Brain microvascular endothelial cell (primary cell): ENCODE results near the gene TTC9.

Experiments used
- DNase-seq: peaks from one replicate; pipeline ENCODE4 v3.0.0-alpha.2; 2020
- H3K27ac ChIP-seq: fragments of 250-450 bp; sonication (Bioruptor Pico); 2 replicates; pipeline ENCODE4 v1.5.1; 2020; ENCODE audit warnings: mild to moderate bottlenecking, moderate library complexity
- H3K27me3 ChIP-seq: fragments of 250-450 bp; sonication (Bioruptor Pico); replicated peaks from 2 replicates; pipeline ENCODE4 v1.5.1; 2020; ENCODE audit warnings: mild to moderate bottlenecking
- H3K36me3 ChIP-seq: fragments of 250-450 bp; sonication (Bioruptor Pico); replicated peaks from 2 replicates; pipeline ENCODE4 v1.5.1; 2020; ENCODE audit warnings: mild to moderate bottlenecking
- H3K4me3 ChIP-seq: 2 replicates; pipeline ENCODE4 v1.5.1; 2011; ENCODE audit warnings: low read depth, mild to moderate bottlenecking, control low read depth, low read length, moderate library complexity
- in situ Hi-C: cut with HindIII; loops from 2 replicates; pipeline ENCODE4 v1.10.0; 2017; ENCODE audit warnings: low sequenced_read_pairs, low pct_ligation_motif_present
- TF ChIP-seq, protein P1 (sequence below): IDR thresholded peaks from 2 replicates; pipeline ENCODE4 v1.5.1; 2011; ENCODE audit warnings: low read depth, mild to moderate bottlenecking, moderate library complexity, low read length, control low read depth, inconsistent platforms; ENCODE audit errors: missing control alignments

TTC9 gene

DNA sequence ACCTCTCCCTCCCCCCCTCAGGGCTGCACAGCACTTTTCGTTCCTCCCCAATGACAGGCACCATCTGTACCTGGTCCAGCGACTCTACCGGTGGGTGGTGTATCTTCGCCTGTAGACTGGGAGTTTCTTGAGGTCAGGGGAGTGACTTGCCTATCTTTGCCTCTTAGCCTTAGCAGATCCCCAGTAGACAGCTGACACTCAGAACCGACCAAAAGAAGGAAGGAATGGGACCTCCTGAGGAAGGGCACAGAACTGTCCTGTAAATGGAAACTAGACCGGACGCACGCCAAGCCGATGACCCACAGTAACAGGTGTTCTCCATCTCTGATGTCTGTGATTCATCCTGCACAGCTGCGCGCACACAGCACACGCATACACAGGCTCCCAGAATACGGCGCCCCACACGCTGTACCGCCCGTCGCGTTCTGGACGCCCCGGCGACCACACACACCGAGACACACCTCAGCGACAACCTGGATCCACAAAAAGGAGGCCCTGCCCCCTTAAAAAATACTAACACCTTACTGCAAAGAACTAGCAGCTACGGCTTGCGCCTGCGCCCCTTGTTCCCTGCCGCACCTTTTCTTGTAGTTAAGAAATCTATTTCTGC lies 673 bp upstream of the TTC9 start:
- Histone ChIP-seq H3K27me3 (peaks cover 34% of the 10 kb centered on the region), H3K36me3 (no peaks in the 10 kb centered on the region), H3K27ac (no peak overlapping the region), H3K4me3 (peak overlapping the region; percentile 54)
- in situ Hi-C loops = no loop called here
- TF ChIP-seq, protein P1, sequence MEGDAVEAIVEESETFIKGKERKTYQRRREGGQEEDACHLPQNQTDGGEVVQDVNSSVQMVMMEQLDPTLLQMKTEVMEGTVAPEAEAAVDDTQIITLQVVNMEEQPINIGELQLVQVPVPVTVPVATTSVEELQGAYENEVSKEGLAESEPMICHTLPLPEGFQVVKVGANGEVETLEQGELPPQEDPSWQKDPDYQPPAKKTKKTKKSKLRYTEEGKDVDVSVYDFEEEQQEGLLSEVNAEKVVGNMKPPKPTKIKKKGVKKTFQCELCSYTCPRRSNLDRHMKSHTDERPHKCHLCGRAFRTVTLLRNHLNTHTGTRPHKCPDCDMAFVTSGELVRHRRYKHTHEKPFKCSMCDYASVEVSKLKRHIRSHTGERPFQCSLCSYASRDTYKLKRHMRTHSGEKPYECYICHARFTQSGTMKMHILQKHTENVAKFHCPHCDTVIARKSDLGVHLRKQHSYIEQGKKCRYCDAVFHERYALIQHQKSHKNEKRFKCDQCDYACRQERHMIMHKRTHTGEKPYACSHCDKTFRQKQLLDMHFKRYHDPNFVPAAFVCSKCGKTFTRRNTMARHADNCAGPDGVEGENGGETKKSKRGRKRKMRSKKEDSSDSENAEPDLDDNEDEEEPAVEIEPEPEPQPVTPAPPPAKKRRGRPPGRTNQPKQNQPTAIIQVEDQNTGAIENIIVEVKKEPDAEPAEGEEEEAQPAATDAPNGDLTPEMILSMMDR = no peak
- DNase-seq = no peak

DNA sequence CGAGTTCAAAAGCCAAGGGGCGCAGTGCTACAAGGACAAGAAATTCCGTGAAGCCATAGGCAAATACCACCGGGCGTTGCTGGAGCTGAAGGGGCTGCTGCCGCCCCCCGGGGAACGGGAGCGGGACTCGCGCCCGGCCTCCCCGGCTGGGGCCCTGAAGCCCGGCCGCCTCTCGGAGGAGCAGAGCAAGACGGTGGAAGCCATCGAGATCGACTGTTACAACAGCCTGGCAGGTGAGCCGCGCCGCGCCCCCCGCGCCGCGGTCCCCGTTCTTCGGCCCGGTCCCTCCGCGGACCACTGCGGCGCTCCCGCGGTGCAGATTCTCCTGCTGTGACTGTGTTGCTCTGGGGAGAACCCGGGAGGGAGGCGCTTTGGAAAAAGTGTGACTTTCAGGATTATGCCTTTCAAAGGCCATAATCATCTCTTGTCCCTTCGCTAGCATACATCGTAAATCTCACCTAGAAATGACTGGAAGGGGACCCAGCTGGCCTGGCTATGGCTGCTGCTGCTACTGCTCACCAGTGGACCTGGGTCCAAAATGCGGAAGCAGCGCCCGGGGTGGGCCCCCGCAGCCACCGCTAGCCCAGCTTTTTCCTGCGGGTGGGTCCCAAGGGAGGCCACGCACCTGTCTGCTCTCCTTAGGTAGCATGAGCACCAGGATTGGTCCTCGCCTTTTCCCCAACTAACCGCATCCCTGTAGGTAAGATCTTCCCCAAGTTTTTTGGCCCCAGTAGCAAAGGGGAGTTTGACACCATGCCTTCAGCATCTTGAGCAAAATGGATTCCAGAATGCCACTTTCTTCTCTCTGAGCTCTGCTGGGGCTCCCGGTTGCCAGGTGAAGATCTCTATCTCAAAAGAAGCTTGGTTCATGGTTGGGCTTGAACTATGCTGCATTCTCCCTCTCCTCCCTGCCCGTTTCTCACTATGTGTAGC lies 853 bp downstream of the TTC9 start:
- no peaks in the 10 kb centered on the region for H3K36me3 ChIP-seq
- no peak overlapping the region for H3K27ac ChIP-seq

DNA sequence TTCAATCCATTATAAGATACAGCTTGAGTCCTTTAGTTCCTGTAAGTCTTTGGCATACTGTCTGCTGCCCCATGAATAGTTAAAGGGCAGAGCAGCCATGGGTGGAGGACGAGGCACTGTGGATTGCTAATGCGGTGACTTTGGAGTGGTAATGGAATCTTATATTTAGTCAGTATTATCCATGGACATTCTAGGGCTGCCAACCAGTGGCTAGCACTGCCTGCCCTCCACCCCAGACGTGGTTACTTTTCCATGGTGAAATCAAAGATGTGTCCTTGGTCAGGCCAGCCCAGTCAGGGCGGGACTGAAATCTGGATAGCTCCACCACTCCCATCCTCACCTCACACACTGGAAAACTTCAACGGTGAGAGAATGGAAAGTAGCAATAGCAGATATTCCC lies 2.3 kb downstream of the TTC9 start:
- no peak overlapping the region for H3K4me3 ChIP-seq
- TF ChIP-seq, protein P1 = no peak
- no peaks in the 10 kb centered on the region for H3K36me3 ChIP-seq
- peaks cover 34% of the 10 kb centered on the region for H3K27me3 ChIP-seq
- DNase-seq = no peak
- in situ Hi-C loops = no loop called here
- no peak overlapping the region for H3K27ac ChIP-seq

More for the DNA sequence above, 853 bp downstream of the TTC9 start:
- DNase-seq = no peak
- TF ChIP-seq, protein P1 = no peak
- Histone ChIP-seq H3K27me3 (peaks cover 34% of the 10 kb centered on the region), H3K4me3 (peak overlapping the region; percentile 43)
- in situ Hi-C loops = no loop called here

DNA sequence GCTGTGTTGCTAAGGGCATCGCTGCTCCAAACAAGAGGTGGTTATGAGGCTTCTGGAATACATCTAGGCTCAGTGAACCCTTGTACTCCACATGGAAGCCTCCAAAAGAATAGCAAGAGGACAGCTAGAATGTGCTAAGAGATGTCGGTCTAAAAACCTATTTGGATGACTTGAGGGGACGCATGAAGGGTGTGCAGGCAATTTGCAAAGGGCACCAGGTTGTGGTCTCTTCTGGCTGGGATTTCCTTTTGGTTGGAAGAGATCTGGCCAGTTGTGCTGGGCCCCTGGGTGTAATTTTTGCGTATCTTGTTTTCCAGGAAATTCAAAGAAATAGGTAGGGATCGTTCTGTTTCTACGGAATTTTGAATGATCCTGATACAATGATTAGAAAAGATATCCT lies 4.2 kb downstream of the TTC9 start:
- no peaks in the 10 kb centered on the region for H3K36me3 ChIP-seq
- no peak for DNase-seq
- in situ Hi-C loops = no loop called here
- TF ChIP-seq, protein P1 = no peak
- no peak overlapping the region for H3K4me3 ChIP-seq
- H3K27me3 ChIP-seq = peaks cover 26% of the 10 kb centered on the region
- H3K27ac ChIP-seq = no peak overlapping the region

DNA sequence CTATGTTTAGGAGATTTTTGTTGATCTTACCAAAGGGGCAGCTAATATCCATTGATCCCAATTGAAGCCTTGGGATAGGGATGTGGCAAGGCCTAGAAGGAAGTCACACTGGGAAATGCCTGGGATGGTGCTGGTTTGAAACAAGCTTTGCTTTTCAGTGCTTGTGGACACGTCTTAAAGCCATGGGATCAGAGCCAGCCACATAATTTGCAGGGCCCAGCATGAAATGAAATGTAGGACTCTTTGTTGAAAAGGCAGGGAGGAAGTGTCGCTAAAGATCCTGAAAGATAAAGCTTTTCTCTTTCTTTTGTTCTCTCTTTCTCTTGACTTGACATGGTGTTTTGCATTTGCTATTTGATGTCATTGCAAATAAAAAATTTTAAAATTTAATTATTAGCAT lies 5.0 kb downstream of the TTC9 start:
- H3K36me3 ChIP-seq = no peaks in the 10 kb centered on the region
- no peak overlapping the region for H3K4me3 ChIP-seq
- TF ChIP-seq, protein P1 = no peak
- in situ Hi-C loops = no loop called here
- peaks cover 21% of the 10 kb centered on the region for H3K27me3 ChIP-seq
- no peak overlapping the region for H3K27ac ChIP-seq
- no peak for DNase-seq
